ENCODE measurements around the gene HABP4. TPM values are rescaled to one million over a fixed set of nuclear protein-coding genes. Genes with fewer than 3 reads are reported as not detected.

Gene HABP4
- total and polyA plus RNA-seq, 9 of the 15 experiments (the other 6 are each of a cell fraction or from before 2014, with no cell fraction given): 0.38 to 2.4 (median 1.9) TPM

- TF ChIP-seq JUND (IDR thresholded peaks at IDR 0.05; ENCODE audit: borderline replicate concordance, low read depth, low read length) (peak; percentile 77), JUND (tag; IDR thresholded peaks at IDR 0.05; ENCODE audit: borderline replicate concordance, low read depth, low read length) (no peak; the same call in 2 of the 3 replicates), MBD2 (IDR thresholded peaks at IDR 0.05; ENCODE audit: borderline replicate concordance, low read depth) (peak; percentile 54; the same call in 1 of the 2 replicates), ZBTB1 (CRISPR knock-in tag; IDR thresholded peaks at IDR 0.05; ENCODE audit: borderline replicate concordance, low read depth) (peak; percentile 31; the same call in 1 of the 2 replicates), HMGXB4 (CRISPR knock-in tag; IDR thresholded peaks at IDR 0.05) (peak; percentile 8; the same call in 1 of the 2 replicates), ZSCAN32 (CRISPR knock-in tag; IDR thresholded peaks at IDR 0.05) (no peak), HOMEZ (CRISPR knock-in tag; IDR thresholded peaks at IDR 0.05) (0 out of 2 replicates have a peak, but pooled peaks have one; percentile 29), ZKSCAN1 (IDR thresholded peaks at IDR 0.05; ENCODE audit: low read depth, low read length) (no peak), NKRF (IDR thresholded peaks at IDR 0.05; ENCODE audit: borderline replicate concordance) (peak; percentile 93), ZNF561 (CRISPR knock-in tag; conservative IDR thresholded peaks at IDR 0.05) (no peak), TEAD1 (CRISPR knock-in tag; IDR thresholded peaks at IDR 0.05) (peak; percentile 67 to 72; a peak in 3 of 4 replicates), NELFE (IDR thresholded peaks at IDR 0.05; ENCODE audit: insufficient read depth, insufficient read length) (no peak), ZNF586 (CRISPR knock-in tag; conservative IDR thresholded peaks at IDR 0.05) (no peak), KAT2B (IDR thresholded peaks at IDR 0.05; ENCODE audit: low read depth, low read length) (no peak), TBL1XR1 (IDR thresholded peaks at IDR 0.05; ENCODE audit: low read length in 2 of 2) (peak in 1 of 2 experiments; percentile 30; a peak in 1 of 4 replicates), SAP30 (IDR thresholded peaks at IDR 0.05; ENCODE audit: borderline replicate concordance, insufficient read depth, low read depth, low read length, poor library complexity, severe bottlenecking) (peak; percentile 69), HMG20B (CRISPR knock-in tag; IDR thresholded peaks at IDR 0.05) (no peak)
- TF ChIP-seq, protein P1, sequence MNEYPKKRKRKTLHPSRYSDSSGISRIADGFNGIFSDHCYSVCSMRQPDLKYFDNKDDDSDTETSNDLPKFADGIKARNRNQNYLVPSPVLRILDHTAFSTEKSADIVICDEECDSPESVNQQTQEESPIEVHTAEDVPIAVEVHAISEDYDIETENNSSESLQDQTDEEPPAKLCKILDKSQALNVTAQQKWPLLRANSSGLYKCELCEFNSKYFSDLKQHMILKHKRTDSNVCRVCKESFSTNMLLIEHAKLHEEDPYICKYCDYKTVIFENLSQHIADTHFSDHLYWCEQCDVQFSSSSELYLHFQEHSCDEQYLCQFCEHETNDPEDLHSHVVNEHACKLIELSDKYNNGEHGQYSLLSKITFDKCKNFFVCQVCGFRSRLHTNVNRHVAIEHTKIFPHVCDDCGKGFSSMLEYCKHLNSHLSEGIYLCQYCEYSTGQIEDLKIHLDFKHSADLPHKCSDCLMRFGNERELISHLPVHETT (CRISPR knock-in tag; conservative IDR thresholded peaks at IDR 0.05 in 1 of 2, IDR thresholded peaks at IDR 0.05 in 1 of 2): peak in 1 of 2 experiments; percentile 97; a peak in 2 of 4 replicates
- TF ChIP-seq, protein P2, sequence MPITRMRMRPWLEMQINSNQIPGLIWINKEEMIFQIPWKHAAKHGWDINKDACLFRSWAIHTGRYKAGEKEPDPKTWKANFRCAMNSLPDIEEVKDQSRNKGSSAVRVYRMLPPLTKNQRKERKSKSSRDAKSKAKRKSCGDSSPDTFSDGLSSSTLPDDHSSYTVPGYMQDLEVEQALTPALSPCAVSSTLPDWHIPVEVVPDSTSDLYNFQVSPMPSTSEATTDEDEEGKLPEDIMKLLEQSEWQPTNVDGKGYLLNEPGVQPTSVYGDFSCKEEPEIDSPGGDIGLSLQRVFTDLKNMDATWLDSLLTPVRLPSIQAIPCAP (CRISPR knock-in tag; IDR thresholded peaks at IDR 0.05; ENCODE audit: borderline replicate concordance): peak; percentile 40; the same call in 1 of the 2 replicates
These were observed 32.9 kb upstream of the HABP4 start (continued) for GRCh38 chr9:96417051-96417586.
